GM23338 (cell line): ENCODE results near the gene JARID2. TPM values are rescaled to one million over a fixed set of nuclear protein-coding genes. Genes with fewer than 3 reads are reported as not detected.
A peak's percentile ranks its signal among the peaks of the same experiment; 100 is the strongest.

Experiments
- ATAC-seq: fragments of 200-7000 bp; cut with Tn5 transposase; 3 replicates; pipeline ENCODE4 v1.9.1; 2020
- DNase-seq: peaks from one replicate; pipeline ENCODE4 v3.0.0-alpha.2; 2015; ENCODE audit warnings: low spot score
- H2AFZ ChIP-seq: fragments of 200-600 bp; sonication (generic); 2 replicates; pipeline ENCODE4 v1.8.0; 2016; ENCODE audit warnings: antibody characterized with exemption, mild to moderate bottlenecking, moderate library complexity
- H3F3A ChIP-seq: fragments of 200-600 bp; sonication (generic); replicated peaks from 2 replicates; pipeline ENCODE4 v1.8.0; 2017; ENCODE audit warnings: antibody characterized with exemption, mixed run types, low read depth
- H3K27ac ChIP-seq: fragments of 200-600 bp; sonication (generic); 2 replicates; pipeline ENCODE4 v1.6.1; 2016; ENCODE audit warnings: low read depth
- H3K27me3 ChIP-seq: fragments of 200-600 bp; sonication (generic); 2 replicates; pipeline ENCODE4 v1.8.0; 2016; ENCODE audit warnings: mild to moderate bottlenecking, mixed run types, moderate library complexity; ENCODE audit not compliant: insufficient read depth
- H3K36me3 ChIP-seq: fragments of 200-600 bp; sonication (generic); 2 replicates; pipeline ENCODE4 v1.8.0; 2016; ENCODE audit warnings: mild to moderate bottlenecking; ENCODE audit not compliant: insufficient read depth
- H3K4me1 ChIP-seq: fragments of 200-600 bp; sonication (generic); 2 replicates; pipeline ENCODE4 v1.8.0; 2016; ENCODE audit warnings: mild to moderate bottlenecking, moderate library complexity; ENCODE audit not compliant: insufficient read depth
- H3K4me2 ChIP-seq: fragments of 200-600 bp; sonication (generic); 2 replicates; pipeline ENCODE4 v1.7.1; 2017; ENCODE audit warnings: mixed run types
- H3K4me3 ChIP-seq: fragments of 200-600 bp; sonication (generic); 2 replicates; pipeline ENCODE4 v1.6.1; 2016; ENCODE audit warnings: mixed run types
- H3K79me2 ChIP-seq: fragments of 200-600 bp; sonication (generic); replicated peaks from 2 replicates; pipeline ENCODE4 v1.8.0; 2017; ENCODE audit warnings: mild to moderate bottlenecking; ENCODE audit not compliant: insufficient read depth
- H3K9me2 ChIP-seq: fragments of 200-600 bp; sonication (generic); 2 replicates; pipeline ENCODE4 v1.8.0; 2017; ENCODE audit not compliant: insufficient read depth
- H4K20me1 ChIP-seq: fragments of 200-600 bp; sonication (generic); replicated peaks from 2 replicates; pipeline ENCODE4 v1.8.0; 2017; ENCODE audit warnings: mild to moderate bottlenecking; ENCODE audit not compliant: insufficient read depth
- H3K27ac Mint-ChIP-seq: 2 replicates; pipeline ENCODE4 v1.8.0; 2020; ENCODE audit warnings: inconsistent platforms, mild to moderate bottlenecking, moderate library complexity, mixed read lengths
- H3K27me3 Mint-ChIP-seq: 3 replicates; pipeline ENCODE4 v1.8.0; 2022; ENCODE audit warnings: low read depth, mild to moderate bottlenecking, moderate library complexity, mixed read lengths, inconsistent platforms; ENCODE audit not compliant: insufficient read depth, poor library complexity
- H3K36me3 Mint-ChIP-seq: 3 replicates; pipeline ENCODE4 v1.8.0; 2021; ENCODE audit warnings: low read depth, mild to moderate bottlenecking, inconsistent platforms, moderate library complexity, mixed read lengths
- H3K4me1 Mint-ChIP-seq: 3 replicates; pipeline ENCODE4 v1.8.0; 2020; ENCODE audit warnings: mild to moderate bottlenecking, inconsistent platforms, mixed read lengths
- H3K4me3 Mint-ChIP-seq: 3 replicates; pipeline ENCODE4 v1.8.0; 2021; ENCODE audit warnings: moderate library complexity, mild to moderate bottlenecking, inconsistent platforms, mixed read lengths
- H3K9me3 Mint-ChIP-seq: 3 replicates; pipeline ENCODE4 v1.8.0; 2020; ENCODE audit warnings: moderate library complexity, mild to moderate bottlenecking, inconsistent platforms, mixed read lengths
- CREB1 ChIP-seq: fragments of 250-450 bp; sonication (Bioruptor Pico); IDR thresholded peaks from 2 replicates; pipeline ENCODE4 v1.5.0; 2020; ENCODE audit warnings: low read depth, mild to moderate bottlenecking, moderate library complexity
- CTCF ChIP-seq, 2 experiments: fragments of 200-600 bp in 1 of 2; sonication (generic) in 1 of 2; conservative IDR thresholded peaks; 2 replicates each; pipeline versions ENCODE4 v1.5.1 to v1.6.1; 2016 to 2017; ENCODE audit warnings: antibody characterized with exemption in 2 of 2, low read depth in 2 of 2, mild to moderate bottlenecking in 2 of 2, moderate library complexity in 1 of 2
- EZH2 ChIP-seq: fragments of 200-600 bp; sonication (generic); IDR thresholded peaks from one replicate; pipeline ENCODE4 v1.8.0; 2017; ENCODE audit warnings: antibody characterized with exemption, mild to moderate bottlenecking, low read depth; ENCODE audit not compliant: unreplicated experiment
- EZH2phosphoT487 ChIP-seq: fragments of 200-600 bp; sonication (generic); IDR thresholded peaks from one replicate; pipeline ENCODE4 v1.8.1; 2018; ENCODE audit warnings: antibody characterized with exemption; ENCODE audit not compliant: unreplicated experiment
- NANOG ChIP-seq: IDR thresholded peaks from 2 replicates; pipeline ENCODE4 v1.6.1; 2016; ENCODE audit warnings: antibody characterized with exemption, borderline replicate concordance
- POLR2AphosphoS5 ChIP-seq: IDR thresholded peaks from 2 replicates; pipeline ENCODE4 v1.6.1; 2016; ENCODE audit warnings: antibody characterized with exemption, low read depth
- ZNF114 ChIP-seq: fragments of 250-450 bp; sonication (Bioruptor Pico); IDR thresholded peaks from 2 replicates; pipeline ENCODE4 v1.5.0; 2020; ENCODE audit warnings: mild to moderate bottlenecking, moderate library complexity
- ZNF331 ChIP-seq: fragments of 250-450 bp; sonication (Bioruptor Pico); IDR thresholded peaks from 2 replicates; pipeline ENCODE4 v1.5.0; 2020; ENCODE audit warnings: low read depth, mild to moderate bottlenecking, moderate library complexity
- polyA plus RNA-seq: library from polyadenylated mRNA; unstranded; fragments of >200 nt; fragmentation: Nextera tagmentation; extraction: Ambion mirVana; gene quantifications from 2 replicates; pipeline ENCODE4 v1.2.1, GENCODE V29; 2016
- total RNA-seq: library from RNA; depleted of rRNA; stranded (reverse); fragments of >200 nt; shearing (Covaris generic); gene quantifications from 2 replicates; pipeline ENCODE4 v1.2.3, GENCODE V29; 2014

JARID2 gene
- total and polyA plus RNA-seq, 2 experiments from 2014 or later, result 92.8 to 196 TPM

- 0 out of 2 replicates have a peak, but pooled peaks have one; percentile 31 for TF ChIP-seq POLR2AphosphoS5
These were observed 263.6 kb downstream of the JARID2 start (continued) for GRCh38 chr6:15509335-15509933.

- Histone ChIP-seq H3K4me3 (no peak overlapping the region), H3K4me2 (no peak overlapping the region), H3K9me2 (no peaks in the 10 kb centered on the region), H4K20me1 (peaks cover 76% of the 10 kb centered on the region), H3F3A (peaks cover 55% of the 10 kb centered on the region), H3K27me3 (no peaks in the 10 kb centered on the region), H3K36me3 (peaks cover 65% of the 10 kb centered on the region), H2AFZ (no peak overlapping the region), H3K4me1 (peaks cover 14% of the 10 kb centered on the region), H3K79me2 (peaks cover 78% of the 10 kb centered on the region), H3K27ac (0 out of 2 replicates have a peak overlapping the region, but pooled peaks have one; percentile 34)
- Mint-ChIP-seq H3K4me3 (no peak overlapping the region), H3K36me3 (peaks cover 98% of the 10 kb centered on the region), H3K4me1 (peaks cover 48% of the 10 kb centered on the region), H3K9me3 (peaks cover 6% of the 10 kb centered on the region; the same call in 2 of the 3 replicates), H3K27ac (peak overlapping the region; percentile 87), H3K27me3 (peaks cover 71% of the 10 kb centered on the region)
- DNase-seq (no peak), ATAC-seq (no peak)
- no peak for TF ChIP-seq CREB1 (CRISPR knock-in tag)
These were observed 264.3 kb downstream of the JARID2 start for GRCh38 chr6:15510121-15510520.

GRCh38 chr6:15510536-15511247 lies 264.8 kb downstream of the JARID2 start:
- H3K9me2 ChIP-seq, result no peaks in the 10 kb centered on the region
- no peak overlapping the region for H3K27ac ChIP-seq
- H3K4me3 ChIP-seq, result no peak overlapping the region
- H3K27ac Mint-ChIP-seq, result peak overlapping the region; percentile 45
- DNase-seq, result no peak
- H3K4me1 Mint-ChIP-seq, result peaks cover 43% of the 10 kb centered on the region
- no peak overlapping the region for H3K4me2 ChIP-seq
- no peak for TF ChIP-seq EZH2
- TF ChIP-seq CTCF (conservative IDR thresholded peaks at IDR 0.05; ENCODE audit: low read depth in 2 of 2), result no peak
- TF ChIP-seq ZNF114 (CRISPR knock-in tag), result no peak
- no peak for TF ChIP-seq POLR2AphosphoS5
- no peak for TF ChIP-seq NANOG
- TF ChIP-seq CREB1 (CRISPR knock-in tag), result no peak
- no peak for TF ChIP-seq ZNF331
- no peak for TF ChIP-seq EZH2phosphoT487
- ATAC-seq, result no peak
- H3K36me3 Mint-ChIP-seq, result peaks cover 98% of the 10 kb centered on the region
- H3K27me3 Mint-ChIP-seq, result peaks cover 74% of the 10 kb centered on the region
- peaks cover 78% of the 10 kb centered on the region for H3K79me2 ChIP-seq
- no peaks in the 10 kb centered on the region for H3K27me3 ChIP-seq
- H4K20me1 ChIP-seq, result peaks cover 75% of the 10 kb centered on the region
- H2AFZ ChIP-seq, result no peak overlapping the region
- peaks cover 14% of the 10 kb centered on the region for H3K4me1 ChIP-seq
- H3K4me3 Mint-ChIP-seq, result no peak overlapping the region
- H3F3A ChIP-seq, result peaks cover 61% of the 10 kb centered on the region
- H3K9me3 Mint-ChIP-seq, result peaks cover 6% of the 10 kb centered on the region; the same call in 2 of the 3 replicates
- H3K36me3 ChIP-seq, result peaks cover 64% of the 10 kb centered on the region
